ENCODE data around the gene ZNF697.

The ZNF697 gene

GRCh38 chr1:119660253-119661083, 12.4 kb upstream of the ZNF697 start:
- FAIRE-seq, result no peak

DNA sequence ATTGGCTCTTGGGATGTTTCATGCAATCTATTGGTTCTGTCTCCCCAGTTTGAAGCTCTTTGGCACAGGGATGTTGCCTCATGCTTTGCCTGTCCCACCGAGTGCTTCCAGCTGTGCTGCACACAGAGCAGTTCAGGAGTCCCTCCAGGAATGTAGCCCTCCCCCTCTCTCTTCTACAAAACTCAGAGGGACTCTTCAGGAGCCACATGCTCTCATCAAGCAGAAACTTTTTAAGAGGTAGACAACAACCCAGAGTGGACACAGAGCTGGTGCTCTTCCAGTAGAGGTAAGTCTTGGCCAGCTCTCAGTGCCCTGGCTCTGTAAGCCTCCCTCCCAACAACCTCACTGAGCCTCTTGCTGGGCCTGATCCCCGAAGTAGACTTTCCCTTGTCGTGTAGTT, 11.6 kb upstream of the ZNF697 start:
- no peak for FAIRE-seq

GRCh38 chr1:119656410-119656955, 8.4 kb upstream of the ZNF697 start:
- FAIRE-seq, result no peak

- FAIRE-seq, result no peak
Measured at GRCh38 chr1:119655154-119655553, 7.1 kb upstream of the ZNF697 start.

GRCh38 chr1:119653839-119654170, 5.7 kb upstream of the ZNF697 start:
- no peak for FAIRE-seq

GRCh38 chr1:119653135-119653838, 5.2 kb upstream of the ZNF697 start:
- no peak for FAIRE-seq

DNA sequence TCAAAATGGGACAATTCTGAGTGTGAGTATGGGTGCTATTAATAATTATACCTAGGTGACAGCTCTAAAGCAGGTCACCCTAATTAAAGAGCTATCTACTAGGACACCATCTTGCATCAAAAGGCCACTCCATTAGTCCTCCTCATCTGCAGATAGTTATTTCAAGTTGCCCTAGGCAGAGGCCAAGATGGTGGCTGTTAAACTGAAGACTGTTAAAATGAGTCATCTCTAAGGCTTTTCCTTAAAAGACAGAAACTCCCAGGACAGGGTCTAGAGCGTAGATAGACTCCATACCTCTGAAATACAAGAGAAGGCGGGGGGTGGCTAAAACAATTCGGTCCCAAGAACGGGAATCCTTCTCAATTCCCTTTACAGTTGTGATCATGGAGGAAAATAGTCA, 4.5 kb upstream of the ZNF697 start:
- FAIRE-seq, result no peak

GRCh38 chr1:119651641-119652040, 3.6 kb upstream of the ZNF697 start:
- no peak for FAIRE-seq

GRCh38 chr1:119651133-119651532, 3.1 kb upstream of the ZNF697 start:
- FAIRE-seq, result no peak

- FAIRE-seq, result no peak
Measured at GRCh38 chr1:119648620-119649004, 546 bp upstream of the ZNF697 start.

GRCh38 chr1:119647228-119647733, 785 bp downstream of the ZNF697 start:
- no peak for FAIRE-seq

DNA sequence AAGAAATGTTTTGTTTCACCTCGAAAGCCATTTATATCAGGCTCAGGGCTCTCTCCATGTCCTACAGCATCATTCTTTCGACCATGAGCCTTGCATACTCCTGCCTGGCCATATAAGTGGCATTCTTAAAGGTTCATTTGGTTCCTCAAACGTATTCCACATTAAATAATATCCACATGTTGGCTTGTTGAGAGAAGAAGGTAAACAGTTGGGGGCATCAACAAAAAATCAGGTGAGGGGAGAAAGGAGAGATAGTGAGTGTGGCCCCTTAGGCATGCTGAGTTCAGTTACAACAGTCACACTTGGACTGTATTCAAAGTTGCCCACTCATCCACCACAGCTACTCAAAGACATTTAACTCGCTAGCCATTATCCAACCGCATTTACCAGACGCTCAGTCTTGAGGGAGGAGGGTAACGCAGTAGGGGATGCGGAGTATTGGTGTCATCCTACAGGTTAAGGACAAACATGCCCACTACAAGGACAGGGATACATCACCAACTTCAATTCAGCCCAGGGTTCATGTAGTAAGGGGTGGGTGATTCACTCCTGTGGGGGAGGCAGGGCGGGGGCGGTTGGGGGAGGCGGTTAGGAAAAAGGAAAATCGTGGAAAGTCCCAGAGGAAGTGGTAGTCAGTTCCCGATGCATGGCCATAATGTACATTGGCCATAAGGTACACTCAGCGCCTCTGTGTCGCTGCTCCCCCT, 1.4 kb downstream of the ZNF697 start:
- FAIRE-seq, result no peak

- no peak for FAIRE-seq
Measured at GRCh38 chr1:119639109-119639508, 9.0 kb downstream of the ZNF697 start.

DNA sequence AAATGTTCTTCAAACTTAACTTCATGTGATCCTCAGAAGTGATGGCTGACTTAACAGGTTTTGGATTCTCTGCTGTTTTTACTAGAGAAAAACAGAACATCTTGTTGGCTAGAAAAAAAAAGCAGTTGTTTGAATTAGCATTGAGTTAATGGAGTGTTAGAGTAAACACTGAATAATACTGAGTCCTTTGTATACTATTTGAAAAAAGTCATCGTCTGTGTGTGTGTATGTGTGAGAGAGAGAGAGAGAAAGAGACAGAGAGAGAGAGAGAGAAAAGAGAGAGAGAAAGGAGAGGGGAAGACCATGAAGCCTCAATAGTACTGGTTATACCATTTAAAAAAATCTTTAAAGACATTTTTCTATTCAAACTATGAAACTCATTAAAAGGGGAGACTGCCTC, 10.4 kb downstream of the ZNF697 start:
- no peak for FAIRE-seq

DNA sequence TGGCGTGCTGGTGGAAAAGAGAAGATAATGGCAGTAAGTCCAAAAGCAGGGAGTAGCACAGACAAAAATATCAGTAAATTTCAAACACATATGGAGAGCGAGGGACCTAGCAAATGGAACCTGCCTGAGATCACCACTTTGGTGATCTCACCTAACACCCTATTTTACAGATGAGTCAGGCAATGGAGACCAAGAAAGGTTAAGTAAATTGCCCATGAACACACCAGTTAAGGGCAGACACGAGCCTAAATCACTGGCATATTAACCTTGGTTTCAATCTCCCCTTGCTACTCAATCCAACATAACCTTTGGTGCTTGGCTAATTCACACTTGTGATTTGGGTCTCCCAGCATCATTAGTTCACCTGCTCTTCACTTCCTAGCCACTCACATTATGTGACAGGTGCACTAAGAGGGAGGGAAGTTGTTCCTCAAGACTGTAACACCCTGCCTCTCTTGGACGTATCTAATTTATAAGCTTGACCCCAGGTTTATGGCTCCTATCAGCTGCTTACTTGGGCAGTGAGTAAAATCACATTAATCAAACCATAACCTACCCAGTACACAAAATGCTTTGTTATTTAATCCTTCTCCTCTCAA, 11.5 kb downstream of the ZNF697 start:
- no peak for FAIRE-seq

DNA sequence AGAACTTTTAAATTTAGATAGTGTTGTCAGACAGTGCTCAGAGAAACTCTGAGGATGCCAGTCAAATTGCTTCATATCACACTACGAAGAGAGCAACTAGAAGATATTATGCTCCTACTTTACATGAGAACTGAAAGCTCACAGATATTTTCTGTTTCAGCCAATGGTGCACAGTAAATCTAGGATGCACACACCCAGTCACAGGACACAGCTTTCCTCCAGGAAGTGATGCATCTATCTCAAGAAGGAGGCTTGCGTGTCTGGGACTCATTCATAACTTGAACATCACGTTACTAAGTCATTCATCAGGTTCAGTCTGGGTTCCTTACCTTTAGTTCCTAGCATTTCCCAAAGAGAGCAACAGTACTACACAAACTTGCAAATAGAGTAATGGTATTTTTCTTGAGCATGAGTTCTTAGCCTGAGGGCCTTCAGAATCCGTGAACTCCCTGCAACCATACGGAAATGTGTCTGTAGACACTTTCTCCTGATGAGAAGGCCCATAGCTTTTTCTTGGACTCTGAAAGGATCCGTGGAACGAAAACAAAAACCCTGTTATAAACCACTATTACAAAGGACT, 12.2 kb downstream of the ZNF697 start:
- FAIRE-seq, result no peak

DNA sequence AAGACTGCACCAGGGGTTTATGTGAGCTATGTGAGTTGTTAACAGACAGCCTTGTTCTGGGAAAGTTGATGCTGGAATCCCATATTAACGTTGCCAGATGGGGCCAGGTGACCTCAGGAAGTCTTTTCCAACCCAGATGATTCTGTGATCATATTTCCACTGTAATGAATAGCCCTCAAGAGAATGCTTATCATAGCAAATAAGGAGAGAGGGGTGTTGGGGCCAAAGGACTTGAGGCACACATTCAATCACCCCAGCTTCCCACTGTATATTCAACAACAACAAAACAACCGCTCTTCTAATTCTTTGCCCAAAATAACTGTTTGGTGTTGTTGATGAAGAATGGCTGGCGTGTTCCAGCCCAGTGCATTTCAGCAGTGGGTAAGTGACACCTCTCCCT, 14.1 kb downstream of the ZNF697 start:
- FAIRE-seq, result no peak

- no peak for FAIRE-seq
Measured at GRCh38 chr1:119633575-119633974, 14.5 kb downstream of the ZNF697 start.

- no peak for FAIRE-seq
Measured at GRCh38 chr1:119632841-119633240, 15.2 kb downstream of the ZNF697 start.

GRCh38 chr1:119632103-119632490, 16.0 kb downstream of the ZNF697 start:
- no peak for FAIRE-seq

DNA sequence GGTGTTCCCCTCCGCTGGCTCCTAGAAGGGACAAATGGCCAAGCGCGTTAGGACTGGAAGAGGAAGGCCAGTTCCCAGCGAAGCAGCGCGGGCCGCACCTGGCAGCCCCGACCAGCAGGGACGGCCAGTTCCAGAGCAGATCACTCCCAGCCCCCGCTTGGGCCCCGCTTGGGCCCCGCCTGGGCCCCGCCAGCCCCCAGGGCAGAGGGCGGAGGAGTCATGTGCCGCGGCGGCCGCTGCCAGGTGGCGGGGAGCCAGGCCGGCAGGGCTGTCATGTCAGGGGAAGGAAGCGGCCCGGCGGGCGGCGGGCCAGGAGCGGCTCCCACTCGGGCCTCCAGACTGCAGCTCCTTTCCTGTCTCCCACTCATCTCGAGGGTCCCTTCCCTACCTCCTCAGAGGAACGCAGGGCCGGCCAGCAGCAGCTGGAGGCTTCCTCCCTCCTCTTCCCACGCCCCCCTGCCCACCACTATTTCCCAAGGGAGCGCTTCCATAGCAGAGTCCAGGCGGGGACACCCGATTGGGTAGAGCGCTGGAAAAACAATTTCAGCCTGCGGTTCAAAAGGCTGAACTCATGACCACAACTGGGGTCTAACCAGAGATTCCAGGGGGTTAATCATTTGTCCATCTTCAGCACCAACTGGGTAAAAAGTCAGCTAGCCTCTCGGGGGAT, 16.5 kb downstream of the ZNF697 start:
- no peak for FAIRE-seq

DNA sequence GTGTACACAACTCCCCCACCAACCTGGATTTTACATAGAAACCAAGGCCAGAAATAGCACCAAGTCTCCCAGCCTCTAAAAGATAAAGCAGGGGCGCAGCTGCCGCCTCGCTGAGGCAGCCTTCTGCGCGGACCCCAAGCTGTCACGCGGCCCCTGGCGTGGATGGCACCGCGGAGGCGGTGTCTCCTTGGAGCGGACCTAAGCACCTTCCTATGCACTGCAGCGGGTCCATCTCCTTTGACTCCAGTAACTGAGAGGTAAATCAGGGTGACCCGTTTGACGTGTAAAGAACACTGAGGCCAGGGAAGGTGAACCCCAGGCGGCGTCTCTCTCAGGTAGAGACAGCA, 17.0 kb downstream of the ZNF697 start:
- no peak for FAIRE-seq

Data from endometrium (tissue), 2 donors.